HG03175 (cell line): ENCODE results near the gene NEK8.
"Not testable (repeated sequence)": the region's sequence is repeated elsewhere in the genome, so short reads cannot be mapped to it uniquely, and the experiment has no call there.

ENCODE experiments used
- ATAC-seq: cut with Tn5 transposase; IDR thresholded peaks from one replicate; pipeline ENCODE4 v1.9.1; 2021; ENCODE audit warnings: mild to moderate bottlenecking, moderate library complexity; ENCODE audit not compliant: unreplicated experiment

Gene NEK8

DNA sequence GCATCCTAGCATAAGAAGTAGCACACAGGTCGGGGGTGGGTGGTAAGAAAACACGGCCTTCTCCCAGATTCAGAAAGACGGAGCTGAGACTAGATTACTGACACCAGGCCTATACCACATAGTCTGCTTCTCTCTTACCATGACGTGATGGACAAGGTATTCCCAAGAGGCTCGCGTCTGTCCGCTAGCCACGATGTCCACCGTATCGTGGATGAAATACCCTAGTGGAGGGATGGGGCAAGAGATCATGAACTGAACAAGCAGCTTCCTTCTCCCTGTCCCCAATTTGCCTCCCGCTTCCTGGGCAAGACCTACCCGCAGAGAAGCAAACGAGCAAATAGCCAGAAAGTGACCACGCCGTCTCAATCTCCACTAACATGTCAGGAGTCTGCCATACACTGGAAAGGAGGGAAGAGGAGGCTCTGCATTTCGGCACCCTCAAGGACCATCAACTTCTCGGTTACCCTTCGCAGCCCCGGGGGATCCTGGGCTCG, 3.4 kb upstream of the NEK8 start:
- no peak for ATAC-seq

GRCh38 chr17:28725660-28726225, 2.8 kb upstream of the NEK8 start:
- no peak for ATAC-seq

DNA sequence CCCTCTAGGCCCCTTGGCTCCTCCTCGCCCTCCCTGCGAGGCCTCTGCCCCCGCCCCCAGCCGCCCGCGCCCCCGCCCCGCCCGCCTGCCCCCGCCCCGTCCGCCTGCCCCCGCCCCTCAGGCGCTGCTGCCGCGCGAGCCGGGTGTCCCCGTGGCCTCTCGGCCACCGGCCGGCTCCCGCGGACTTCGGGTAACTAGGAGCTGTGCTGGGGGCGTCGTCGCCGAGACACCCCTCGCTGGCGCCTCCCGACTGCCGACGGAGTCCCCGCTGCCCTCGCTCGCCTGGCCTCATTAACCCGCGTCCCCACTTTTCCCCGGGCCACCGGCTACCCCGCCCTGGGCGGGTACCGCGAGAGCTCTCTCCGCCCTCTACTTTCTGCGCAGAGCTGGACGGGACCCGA, 2.4 kb upstream of the NEK8 start, which contains the start of gene TLCD1:
Gene TLCD1 (minus strand): TSS at position 8 of the 401 bp plus-strand sequence. CDS start 136 bp downstream, outside the sequence.
- peak; percentile 7 for ATAC-seq

- peak; percentile 43 for ATAC-seq
Observed at GRCh38 chr17:28726627-28727491, 1.7 kb upstream of the NEK8 start.

GRCh38 chr17:28729950-28730330, 1.4 kb downstream of the NEK8 start:
- no peak for ATAC-seq

DNA sequence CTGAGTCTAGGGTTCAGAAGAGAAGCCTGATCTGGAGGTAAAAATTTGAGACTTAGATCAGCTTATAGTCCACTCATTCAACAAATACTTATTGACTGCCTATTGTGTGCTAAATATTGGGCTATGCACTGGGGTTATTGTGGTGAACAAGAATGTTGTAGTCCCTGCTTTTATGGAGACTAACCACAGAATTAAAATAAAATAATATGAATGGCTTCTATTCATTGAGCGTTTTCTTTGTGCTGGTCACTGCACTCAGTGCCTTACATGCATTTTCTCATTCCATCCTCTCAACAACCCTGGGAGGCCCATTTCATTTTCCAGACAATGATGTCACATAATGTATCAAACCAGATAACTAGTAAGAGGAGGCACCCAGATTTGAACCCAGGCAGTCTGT, 4.8 kb downstream of the NEK8 start:
- no peak for ATAC-seq

DNA sequence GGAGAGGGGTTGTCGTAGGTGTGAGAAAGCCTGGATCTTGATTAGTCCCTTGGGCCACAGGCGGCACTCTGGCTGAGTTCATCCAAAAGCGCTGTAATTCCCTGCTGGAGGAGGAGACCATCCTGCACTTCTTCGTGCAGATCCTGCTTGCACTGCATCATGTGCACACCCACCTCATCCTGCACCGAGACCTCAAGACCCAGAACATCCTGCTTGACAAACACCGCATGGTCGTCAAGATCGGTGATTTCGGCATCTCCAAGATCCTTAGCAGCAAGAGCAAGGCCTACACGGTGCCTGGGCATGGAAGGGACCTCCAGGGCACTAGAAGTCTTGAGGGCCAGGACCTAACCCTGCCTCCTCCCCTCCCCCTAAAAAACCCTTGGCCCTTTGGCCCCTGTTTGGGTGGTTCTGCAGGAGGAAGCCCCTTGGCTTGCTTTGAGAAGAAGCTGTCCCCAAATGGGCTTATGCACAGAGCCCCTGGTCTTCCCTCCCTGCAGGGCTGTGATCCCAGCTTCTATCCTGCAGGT, 6.2 kb downstream of the NEK8 start:
- no peak for ATAC-seq

DNA sequence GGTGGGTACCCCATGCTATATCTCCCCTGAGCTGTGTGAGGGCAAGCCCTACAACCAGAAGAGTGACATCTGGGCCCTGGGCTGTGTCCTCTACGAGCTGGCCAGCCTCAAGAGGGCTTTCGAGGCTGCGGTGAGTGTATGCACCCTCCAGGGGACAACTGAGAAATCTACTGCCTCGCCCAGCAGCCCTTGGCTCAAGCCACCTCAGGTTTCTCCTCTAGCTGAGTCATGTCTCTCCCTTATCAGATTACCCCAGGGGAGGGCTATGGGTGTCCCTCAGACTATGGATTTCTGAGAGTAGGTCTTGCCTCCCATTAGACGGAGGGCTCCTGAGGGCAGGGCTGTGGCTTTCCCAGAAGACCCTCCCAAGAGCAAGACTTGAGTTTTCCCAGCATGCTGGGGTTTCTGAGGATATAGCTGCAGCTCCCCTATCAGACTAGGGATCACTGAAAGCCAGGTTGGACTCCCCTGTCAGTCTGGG, 6.7 kb downstream of the NEK8 start:
- no peak for ATAC-seq

DNA sequence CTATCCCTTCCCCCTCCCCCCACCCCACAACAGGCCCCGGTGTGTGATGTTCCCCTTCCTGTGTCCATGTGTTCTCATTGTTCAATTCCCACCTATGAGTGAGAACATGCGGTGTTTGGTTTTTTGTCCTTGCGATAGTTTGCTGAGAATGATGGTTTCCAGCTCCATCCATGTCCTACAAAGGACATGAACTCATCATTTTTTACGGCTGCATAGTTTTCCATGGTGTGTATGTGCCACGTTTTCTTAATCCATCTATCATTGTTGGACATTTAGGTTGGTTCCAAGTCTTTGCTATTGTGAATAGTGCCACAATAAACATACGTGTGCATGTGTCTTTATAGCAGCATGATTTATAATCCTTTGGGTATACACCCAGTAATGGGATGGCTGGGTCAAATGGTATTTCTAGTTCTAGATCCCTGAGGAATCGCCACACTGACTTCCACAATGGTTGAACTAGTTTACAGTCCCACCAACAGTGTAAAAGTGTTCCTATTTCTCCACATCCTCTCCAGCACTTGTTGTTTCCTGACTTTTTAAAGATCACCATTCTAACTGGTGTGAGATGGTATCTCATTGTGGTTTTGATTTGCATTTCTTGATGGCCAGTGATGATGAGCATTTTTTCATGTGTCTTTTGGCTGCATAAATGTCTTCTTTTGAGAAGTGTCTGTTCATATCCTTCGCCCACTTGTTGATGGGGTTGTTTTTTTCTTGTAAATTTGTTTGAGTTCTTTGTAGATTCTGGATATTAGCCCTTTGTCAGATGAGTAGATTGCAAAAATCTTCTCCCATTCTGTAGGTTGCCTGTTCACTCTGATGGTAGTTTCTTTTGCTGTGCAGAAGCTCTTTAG, 7.6 kb downstream of the NEK8 start:
- not testable (repeated sequence) for ATAC-seq

GRCh38 chr17:28737316-28737715, 8.7 kb downstream of the NEK8 start:
- ATAC-seq: no peak

DNA sequence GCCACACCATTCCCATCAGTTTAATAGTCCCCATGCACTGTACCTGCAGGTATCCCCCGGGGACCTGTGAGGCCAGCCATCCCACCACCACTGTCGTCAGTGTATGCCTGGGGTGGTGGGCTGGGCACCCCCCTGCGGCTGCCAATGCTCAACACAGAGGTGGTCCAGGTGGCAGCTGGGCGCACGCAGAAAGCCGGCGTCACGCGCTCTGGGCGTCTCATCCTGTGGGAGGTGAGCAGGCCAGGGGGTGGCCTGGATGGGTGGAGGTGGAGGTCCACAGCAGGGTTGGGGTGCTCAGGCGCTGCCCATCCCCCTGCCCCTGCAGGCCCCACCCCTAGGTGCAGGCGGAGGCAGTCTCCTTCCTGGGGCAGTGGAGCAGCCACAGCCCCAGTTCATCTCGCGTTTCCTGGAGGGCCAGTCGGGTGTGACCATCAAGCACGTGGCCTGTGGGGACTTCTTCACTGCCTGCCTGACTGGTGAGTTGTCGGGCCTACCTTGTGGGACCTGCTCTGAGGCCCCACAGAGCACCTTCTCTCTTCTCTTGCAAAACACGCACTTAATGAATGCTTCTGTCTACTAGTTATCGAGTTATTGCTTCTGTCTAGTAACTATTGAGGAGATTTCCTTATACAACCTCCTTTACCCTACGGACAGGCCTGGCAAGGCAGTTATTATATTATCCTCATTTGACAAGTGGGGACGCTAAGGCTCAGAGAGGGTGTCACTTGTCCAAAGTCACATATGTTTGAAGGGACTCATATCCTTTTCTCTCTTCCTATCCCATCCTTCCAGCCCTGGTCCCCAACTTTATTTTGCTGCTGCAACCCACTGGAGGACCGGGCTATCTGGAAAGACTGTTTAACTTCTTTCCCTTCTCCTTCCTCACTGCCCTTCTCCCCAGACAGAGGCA, 9.4 kb downstream of the NEK8 start:
- ATAC-seq: peak; percentile 73

DNA sequence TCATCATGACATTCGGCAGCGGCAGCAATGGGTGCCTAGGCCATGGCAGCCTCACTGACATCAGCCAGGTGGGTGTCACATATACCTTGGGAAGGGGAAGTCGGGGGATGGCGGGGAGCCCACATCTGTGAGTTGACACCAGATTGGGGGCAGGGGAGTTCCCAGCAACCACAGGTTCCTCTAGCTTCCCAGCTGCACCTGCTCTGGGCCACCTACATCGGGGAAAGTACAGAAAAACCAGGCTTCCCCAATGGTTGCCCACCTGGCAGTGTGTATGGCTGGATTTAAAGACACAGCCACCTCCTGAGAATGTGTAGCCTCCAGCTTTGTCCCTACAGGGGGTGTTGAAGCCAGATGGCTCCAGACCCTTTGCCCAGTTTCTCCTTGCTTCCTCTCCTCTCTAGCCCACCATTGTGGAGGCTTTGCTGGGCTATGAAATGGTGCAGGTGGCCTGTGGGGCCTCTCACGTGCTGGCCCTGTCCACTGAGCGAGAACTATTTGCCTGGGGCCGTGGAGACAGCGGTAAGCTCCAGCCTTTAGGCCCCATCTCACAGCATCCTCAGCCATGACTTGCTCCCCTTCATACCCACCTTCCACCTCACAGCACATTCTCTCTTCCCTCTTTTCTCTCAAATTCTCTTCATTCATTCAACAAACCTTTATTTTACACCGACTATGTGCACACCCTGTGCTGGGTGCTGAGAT, 10.2 kb downstream of the NEK8 start:
- ATAC-seq: no peak

DNA sequence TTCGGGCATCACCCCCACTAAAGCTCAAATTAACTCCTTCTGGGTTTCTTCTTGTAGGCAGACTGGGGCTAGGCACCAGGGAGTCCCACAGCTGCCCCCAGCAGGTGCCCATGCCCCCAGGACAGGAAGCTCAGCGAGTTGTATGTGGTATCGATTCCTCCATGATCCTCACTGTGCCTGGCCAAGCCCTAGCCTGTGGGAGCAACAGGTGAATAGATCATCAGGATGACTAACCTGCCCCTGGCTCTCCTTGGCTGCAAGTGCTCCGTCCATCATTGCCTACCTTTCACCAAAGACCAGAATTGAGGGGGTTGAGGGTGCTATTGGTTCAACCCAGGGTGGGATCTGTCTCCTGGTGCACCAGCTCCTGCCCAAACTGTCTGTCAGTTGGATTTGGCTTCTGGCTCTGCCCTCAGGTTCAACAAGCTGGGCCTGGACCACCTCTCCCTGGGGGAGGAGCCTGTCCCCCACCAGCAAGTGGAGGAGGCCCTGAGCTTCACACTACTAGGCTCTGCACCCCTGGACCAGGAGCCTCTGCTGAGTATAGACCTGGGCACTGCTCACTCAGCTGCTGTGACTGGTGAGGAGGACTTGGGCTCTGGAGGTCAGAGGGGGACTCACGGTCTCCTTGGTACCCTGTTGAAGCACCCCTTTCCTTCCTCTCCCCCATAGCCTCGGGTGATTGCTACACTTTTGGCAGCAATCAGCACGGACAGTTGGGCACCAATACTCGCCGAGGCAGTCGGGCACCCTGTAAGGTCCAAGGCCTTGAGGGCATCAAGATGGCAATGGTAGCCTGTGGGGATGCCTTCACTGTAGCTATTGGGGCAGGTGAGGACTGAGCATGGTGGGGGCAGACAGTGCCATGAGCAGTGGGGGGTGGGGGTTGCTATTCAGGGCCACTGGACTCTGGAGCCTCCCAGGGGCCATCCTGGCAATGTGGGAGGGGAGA, 12.1 kb downstream of the NEK8 start:
- ATAC-seq: no peak

- no peak for ATAC-seq
Observed at GRCh38 chr17:28741358-28742349, 13.1 kb downstream of the NEK8 start.

GRCh38 chr17:28743243-28744103, 14.9 kb downstream of the NEK8 start, which contains the start of gene TRAF4:
TRAF4 (plus strand) TSS chr17:28744011; CDS start chr17:28744113, 102 bp downstream.
- peak; percentile 72 for ATAC-seq
